Right kidney (tissue), 1 donor: ENCODE data around the gene DES.

Source experiments
- DNase-seq: peaks from one replicate; pipeline ENCODE4 v3.0.0-alpha.2; 2016

DES gene

GRCh38 chr2:219438453-219438852 lies 20.3 kb downstream of the DES start:
- DNase-seq = no peak

- no peak for DNase-seq
Observed at GRCh38 chr2:219439506-219439905, 21.3 kb downstream of the DES start.

DNA sequence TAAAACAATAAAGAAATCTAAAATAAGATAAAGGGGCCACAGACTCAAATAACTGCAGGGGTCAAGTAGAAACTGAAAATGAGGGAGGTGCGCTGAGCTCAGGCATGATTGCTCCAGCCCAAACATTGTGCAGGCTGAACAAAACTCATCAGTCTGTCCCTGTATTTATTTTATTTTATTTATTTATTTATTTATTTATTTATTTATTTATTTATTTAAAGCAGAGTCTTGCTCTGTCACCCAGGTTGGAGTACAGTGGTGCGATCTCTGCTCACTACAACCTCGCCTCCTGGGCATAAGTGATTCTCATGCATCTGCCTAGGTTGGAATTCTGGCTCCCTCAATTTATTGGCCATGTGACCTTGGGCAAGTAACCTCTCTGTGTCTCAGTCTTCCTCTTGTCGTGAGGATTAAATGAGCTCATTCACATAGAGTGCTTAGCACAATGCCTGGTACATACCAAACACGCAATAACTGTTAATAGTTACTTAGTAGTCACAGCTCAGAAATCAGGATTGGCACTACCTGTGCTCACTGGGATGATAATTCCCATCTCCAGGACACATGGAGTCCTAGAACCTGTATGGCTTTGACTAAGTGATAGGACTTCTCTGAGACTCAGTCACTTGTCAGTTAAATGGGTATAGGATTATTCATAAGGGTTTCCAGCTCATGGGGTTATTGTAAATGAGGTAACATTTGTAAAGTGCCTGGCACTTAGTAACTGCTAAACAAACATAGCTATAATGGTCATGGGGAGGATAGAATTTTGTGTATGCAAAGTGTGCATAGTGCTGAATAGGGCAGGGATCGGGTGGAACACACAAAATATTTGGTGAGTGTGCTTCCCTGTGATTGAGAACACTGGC lies 22.4 kb downstream of the DES start:
- DNase-seq = no peak

- peak; percentile 50 for DNase-seq
Observed at GRCh38 chr2:219441451-219442255, 23.5 kb downstream of the DES start.

DNA sequence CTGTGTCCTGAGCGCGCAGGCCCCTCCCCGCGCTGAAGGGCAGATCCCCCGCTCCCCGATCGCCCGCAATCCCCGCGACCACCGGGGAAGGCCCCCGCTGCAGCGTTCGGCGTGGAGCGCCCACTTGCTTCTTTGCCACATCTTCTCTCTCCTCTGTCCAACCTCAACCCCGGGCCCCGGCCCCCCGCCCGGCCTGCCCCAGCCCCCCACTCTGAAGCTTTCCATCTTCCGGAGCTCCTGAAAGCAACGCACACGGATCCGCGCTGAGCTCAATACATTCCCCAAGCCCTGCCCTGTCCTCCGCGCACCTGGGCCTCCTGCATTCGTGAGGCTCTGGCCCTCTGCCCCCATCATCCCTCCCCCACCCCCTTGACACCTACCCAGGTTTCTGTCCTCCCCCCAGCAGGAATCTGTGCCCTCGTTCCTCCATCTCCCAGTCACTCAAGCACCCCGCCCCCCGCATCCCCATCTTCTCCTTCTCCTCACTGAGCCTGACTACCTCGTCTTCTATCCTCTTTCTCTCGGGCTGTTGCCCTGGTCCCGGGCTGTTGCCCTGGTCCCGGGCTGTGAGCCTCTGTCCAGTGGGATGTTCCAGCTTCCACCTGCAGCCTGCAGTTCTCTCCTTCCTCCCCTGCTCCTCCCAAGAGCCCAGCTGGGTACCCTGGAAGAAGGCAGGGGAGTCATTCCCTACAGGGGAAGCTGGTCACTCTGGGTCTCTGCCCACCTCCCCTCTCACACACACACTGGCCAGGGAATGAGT lies 24.3 kb downstream of the DES start:
- no peak for DNase-seq

GRCh38 chr2:219443016-219443696 lies 25.0 kb downstream of the DES start:
- no peak for DNase-seq

GRCh38 chr2:219443697-219444023 lies 25.5 kb downstream of the DES start:
- no peak for DNase-seq

GRCh38 chr2:219444566-219445091 lies 26.5 kb downstream of the DES start:
- DNase-seq = no peak

GRCh38 chr2:219445220-219445640 lies 27.1 kb downstream of the DES start:
- DNase-seq = no peak

GRCh38 chr2:219446101-219446504 lies 27.9 kb downstream of the DES start:
- DNase-seq = no peak

DNA sequence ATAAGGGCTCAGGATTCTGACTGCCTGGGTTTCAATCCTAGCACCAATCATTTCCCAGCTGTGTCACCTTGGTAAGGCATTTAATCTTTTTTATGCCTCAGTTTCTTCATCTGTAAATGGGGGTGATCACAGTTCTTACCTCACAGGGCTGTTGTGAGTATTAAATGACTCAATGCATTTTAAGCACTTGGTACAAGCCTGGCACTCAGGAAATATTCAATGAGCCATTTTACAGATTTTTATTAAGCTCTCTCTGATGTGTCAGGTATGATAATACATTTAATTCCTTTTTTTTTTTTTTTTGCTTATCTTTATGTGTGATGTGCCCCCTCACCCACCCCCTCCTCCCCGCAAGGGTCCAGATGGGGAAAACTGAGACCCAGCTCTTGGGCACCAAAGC lies 28.5 kb downstream of the DES start:
- DNase-seq = no peak

GRCh38 chr2:219447242-219448098 lies 29.3 kb downstream of the DES start:
- DNase-seq = no peak

- DNase-seq = peak; percentile 78
Observed at GRCh38 chr2:219448099-219448775, 30.1 kb downstream of the DES start.

DNA sequence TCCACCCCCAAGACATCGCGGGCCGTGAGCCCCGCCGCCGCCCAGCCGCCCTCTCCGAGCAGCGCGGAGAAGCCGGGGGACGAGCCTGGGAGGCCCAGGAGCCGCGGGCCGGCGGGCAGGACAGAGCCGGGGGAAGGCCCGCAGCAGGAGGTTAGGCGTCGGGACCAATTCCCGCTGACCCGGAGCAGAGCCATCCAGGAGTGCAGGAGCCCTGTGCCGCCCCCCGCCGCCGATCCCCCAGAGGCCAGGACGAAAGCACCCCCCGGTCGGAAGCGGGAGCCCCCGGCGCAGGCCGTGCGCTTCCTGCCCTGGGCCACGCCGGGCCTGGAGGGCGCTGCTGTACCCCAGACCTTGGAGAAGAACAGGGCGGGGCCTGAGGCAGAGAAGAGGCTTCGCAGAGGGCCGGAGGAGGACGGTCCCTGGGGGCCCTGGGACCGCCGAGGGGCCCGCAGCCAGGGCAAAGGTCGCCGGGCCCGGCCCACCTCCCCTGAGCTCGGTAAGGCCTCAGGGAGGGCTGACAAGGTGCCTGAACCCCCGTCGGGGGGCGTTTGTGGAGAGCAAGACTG lies 30.7 kb downstream of the DES start:
- DNase-seq = no peak

DNA sequence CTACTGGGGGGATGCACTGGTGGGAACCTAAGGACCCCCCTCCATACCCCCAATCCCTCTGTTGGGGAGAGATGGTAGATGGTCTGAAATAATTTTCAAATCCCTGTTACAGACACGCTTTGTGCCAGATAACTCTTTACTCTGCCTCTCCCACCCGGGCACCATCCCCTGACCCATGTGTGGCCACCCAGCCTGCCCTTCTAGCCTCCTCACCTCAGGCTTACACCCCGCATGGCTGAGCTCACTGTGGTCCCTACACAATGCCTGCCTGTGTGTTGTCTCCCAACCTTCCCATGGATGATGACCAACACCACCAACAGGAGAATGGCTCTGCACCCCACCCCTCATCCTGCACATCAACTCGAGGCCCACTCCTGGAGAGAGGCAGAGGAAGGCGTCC lies 31.4 kb downstream of the DES start:
- no peak for DNase-seq

- no peak for DNase-seq
Observed at GRCh38 chr2:219451661-219452360, 33.6 kb downstream of the DES start.

DNA sequence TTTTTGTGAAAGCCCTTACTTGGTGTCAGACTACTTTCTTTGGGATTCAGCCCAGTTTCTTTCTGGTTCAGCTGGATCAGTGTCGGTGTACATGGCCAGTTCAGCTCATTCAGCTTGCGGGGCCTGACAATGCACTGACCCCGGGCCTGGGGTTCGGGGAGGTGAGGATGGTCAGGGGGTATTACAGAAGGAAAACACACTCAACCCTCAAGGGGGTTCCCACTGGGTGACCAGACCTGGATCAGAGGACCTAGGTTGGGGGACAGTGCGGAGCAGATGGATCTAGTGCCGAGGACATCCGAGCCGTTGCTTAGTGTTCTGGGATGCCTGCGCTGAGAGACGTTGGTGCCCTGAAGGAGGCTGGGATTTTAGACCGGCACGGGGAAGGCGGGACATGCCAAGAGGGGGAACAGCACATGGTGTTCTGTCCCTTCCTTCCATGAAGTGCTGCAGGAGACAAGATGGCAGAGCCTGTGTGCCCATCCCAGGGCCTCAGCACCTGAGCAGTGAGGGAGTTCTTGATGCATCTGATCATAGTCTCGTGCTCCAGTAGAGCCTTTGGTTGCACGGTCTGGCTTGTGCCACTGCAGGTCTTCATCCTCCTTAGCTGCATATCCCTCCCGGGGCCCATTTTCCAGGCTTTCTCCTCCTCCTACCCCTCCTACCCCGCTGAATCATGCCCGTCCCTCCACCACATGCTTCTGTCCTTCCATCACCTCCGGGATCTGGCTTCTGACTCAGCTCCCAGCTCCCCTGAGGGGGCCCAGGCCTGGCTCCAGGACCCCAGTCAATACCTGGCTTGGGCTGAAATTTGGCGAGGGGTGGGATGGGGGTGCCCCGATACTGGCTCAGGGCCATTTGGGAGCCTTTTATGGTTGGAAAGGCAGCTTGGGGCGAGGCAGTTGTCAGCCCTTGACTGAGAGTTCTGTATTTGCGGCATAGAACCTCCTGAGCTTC lies 34.5 kb downstream of the DES start:
- no peak for DNase-seq
